OCI-LY3 (cell line): Measurements from ENCODE around the gene MREG.

ENCODE experiments used
- H2AFZ ChIP-seq: fragments of 200-600, 300-600 bp; shearing (Covaris generic); 2 replicates; pipeline ENCODE4 v1.6.0; 2014; ENCODE audit warnings: antibody characterized with exemption, low read depth, low read length
- H3K27ac ChIP-seq: fragments of 200-600, 300-600 bp; sonication (generic); 2 replicates; pipeline ENCODE4 v1.5.1; 2014; ENCODE audit warnings: mild to moderate bottlenecking, low read length, moderate library complexity, mixed read lengths
- H3K27me3 ChIP-seq: fragments of 200-600, 300-600 bp; sonication (generic); 2 replicates; pipeline ENCODE4 v1.6.1; 2014; ENCODE audit warnings: low read depth, low read length, mixed read lengths
- H3K36me3 ChIP-seq: fragments of 200-600, 300-600 bp; sonication (generic); replicated peaks from 2 replicates; pipeline ENCODE3; 2014; ENCODE audit warnings: low read depth, low read length, mixed read lengths
- H3K4me1 ChIP-seq: fragments of 300-600, 200-600 bp; sonication (generic); 2 replicates; pipeline ENCODE4 v1.6.1; 2014; ENCODE audit warnings: low read length, mixed read lengths
- H3K4me2 ChIP-seq: fragments of 200-600, 300-600 bp; sonication (generic); 2 replicates; pipeline ENCODE4 v1.6.1; 2014; ENCODE audit warnings: low read length, mixed read lengths
- H3K4me3 ChIP-seq: fragments of 300-600, 200-600 bp; sonication (generic); 2 replicates; pipeline ENCODE4 v1.5.1; 2014; ENCODE audit warnings: antibody characterized with exemption, mild to moderate bottlenecking, low read length, moderate library complexity
- H3K79me2 ChIP-seq: fragments of 300-600, 200-600 bp; shearing (Covaris generic); 2 replicates; pipeline ENCODE4 v1.6.1; 2014; ENCODE audit warnings: mild to moderate bottlenecking, low read length, mixed read lengths
- H3K9ac ChIP-seq: fragments of 300-600, 200-600 bp; shearing (Covaris generic); 2 replicates; pipeline ENCODE4 v1.6.0; 2014; ENCODE audit warnings: mild to moderate bottlenecking, low read length, moderate library complexity
- H3K9me3 ChIP-seq: fragments of 200-600, 300-600 bp; shearing (Covaris generic); 2 replicates; pipeline ENCODE4 v1.6.1; 2014; ENCODE audit warnings: low read length, mixed read lengths; ENCODE audit not compliant: insufficient read depth
- H4K20me1 ChIP-seq: fragments of 200-600, 300-600 bp; sonication (generic); 2 replicates; pipeline ENCODE4 v1.6.1; 2016; ENCODE audit warnings: low read length, mixed read lengths; ENCODE audit not compliant: insufficient read depth
- EZH2phosphoT487 ChIP-seq: fragments of 200-600 bp; shearing (Covaris generic); IDR thresholded peaks from 2 replicates; pipeline ENCODE4 v1.6.1; 2018; ENCODE audit warnings: antibody characterized with exemption, mixed run types, low read depth
- TF ChIP-seq, protein P1 (sequence below): fragments of 200-600, 300-600 bp; sonication (generic); IDR thresholded peaks from 2 replicates; pipeline ENCODE4 v1.5.1; 2014; ENCODE audit warnings: antibody characterized with exemption, low read length, low read depth

The MREG gene, protein sequence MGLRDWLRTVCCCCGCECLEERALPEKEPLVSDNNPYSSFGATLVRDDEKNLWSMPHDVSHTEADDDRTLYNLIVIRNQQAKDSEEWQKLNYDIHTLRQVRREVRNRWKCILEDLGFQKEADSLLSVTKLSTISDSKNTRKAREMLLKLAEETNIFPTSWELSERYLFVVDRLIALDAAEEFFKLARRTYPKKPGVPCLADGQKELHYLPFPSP

DNA sequence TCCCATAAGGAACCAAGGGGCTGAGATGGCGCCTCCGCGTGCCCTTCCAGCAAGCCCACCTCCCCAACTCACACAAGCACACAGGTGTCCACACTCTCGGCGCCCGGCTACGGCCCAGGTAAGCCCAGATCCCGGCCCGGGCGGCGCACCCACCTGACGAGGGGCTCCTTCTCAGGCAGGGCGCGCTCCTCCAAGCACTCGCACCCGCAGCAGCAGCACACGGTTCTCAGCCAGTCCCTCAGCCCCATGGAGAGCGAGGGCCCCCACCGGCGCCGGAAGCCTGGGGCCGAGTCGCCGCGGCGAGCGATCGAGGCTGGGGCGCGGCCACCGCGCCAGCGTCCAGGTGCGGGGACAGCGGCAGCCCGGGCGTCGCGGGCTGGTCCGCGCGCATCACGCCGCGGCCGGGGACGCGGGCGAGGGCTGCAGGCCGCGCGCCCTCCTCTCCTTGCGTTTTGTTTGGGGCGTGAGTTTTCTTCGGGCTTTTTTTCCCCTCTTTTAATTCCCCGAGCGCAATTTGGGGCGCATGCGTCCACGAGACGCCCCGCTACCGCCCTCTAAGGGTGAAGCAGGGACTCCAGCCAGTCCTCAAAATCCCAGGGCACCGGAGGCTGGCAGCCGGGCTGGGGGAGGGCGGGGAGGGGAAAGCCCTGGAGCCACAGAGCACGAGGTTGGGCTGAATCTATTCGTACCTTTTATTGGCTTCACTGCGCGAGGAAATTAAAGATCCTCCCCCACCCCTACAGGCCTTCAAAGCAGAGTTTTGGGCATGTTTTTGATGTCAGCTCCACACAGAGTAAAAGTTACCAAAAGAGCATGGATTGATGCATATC lies at the start of gene MREG:
Gene MREG, minus strand, starts transcription at position 472 of the 830 bp plus-strand sequence. Its CDS starts 224 bp downstream, at position 248.
- Histone ChIP-seq H3K4me1 (peaks cover 64% of the 10 kb centered on the region), H4K20me1 (peaks cover 18% of the 10 kb centered on the region), H3K27ac (peak within 1 kb of the TSS; percentile 85), H3K79me2 (peaks cover 64% of the 10 kb centered on the region), H3K9ac (peak within 1 kb of the TSS; percentile 97), H3K27me3 (no peaks in the 10 kb centered on the region), H2AFZ (no peak within 1 kb of the TSS), H3K4me3 (peak within 1 kb of the TSS; percentile 98), H3K4me2 (peak within 1 kb of the TSS; percentile 95), H3K36me3 (peaks cover 12% of the 10 kb centered on the region), H3K9me3 (no peaks in the 10 kb centered on the region)
- TF ChIP-seq, protein P1, sequence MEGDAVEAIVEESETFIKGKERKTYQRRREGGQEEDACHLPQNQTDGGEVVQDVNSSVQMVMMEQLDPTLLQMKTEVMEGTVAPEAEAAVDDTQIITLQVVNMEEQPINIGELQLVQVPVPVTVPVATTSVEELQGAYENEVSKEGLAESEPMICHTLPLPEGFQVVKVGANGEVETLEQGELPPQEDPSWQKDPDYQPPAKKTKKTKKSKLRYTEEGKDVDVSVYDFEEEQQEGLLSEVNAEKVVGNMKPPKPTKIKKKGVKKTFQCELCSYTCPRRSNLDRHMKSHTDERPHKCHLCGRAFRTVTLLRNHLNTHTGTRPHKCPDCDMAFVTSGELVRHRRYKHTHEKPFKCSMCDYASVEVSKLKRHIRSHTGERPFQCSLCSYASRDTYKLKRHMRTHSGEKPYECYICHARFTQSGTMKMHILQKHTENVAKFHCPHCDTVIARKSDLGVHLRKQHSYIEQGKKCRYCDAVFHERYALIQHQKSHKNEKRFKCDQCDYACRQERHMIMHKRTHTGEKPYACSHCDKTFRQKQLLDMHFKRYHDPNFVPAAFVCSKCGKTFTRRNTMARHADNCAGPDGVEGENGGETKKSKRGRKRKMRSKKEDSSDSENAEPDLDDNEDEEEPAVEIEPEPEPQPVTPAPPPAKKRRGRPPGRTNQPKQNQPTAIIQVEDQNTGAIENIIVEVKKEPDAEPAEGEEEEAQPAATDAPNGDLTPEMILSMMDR: peak; percentile 43
- no peak for TF ChIP-seq EZH2phosphoT487

DNA sequence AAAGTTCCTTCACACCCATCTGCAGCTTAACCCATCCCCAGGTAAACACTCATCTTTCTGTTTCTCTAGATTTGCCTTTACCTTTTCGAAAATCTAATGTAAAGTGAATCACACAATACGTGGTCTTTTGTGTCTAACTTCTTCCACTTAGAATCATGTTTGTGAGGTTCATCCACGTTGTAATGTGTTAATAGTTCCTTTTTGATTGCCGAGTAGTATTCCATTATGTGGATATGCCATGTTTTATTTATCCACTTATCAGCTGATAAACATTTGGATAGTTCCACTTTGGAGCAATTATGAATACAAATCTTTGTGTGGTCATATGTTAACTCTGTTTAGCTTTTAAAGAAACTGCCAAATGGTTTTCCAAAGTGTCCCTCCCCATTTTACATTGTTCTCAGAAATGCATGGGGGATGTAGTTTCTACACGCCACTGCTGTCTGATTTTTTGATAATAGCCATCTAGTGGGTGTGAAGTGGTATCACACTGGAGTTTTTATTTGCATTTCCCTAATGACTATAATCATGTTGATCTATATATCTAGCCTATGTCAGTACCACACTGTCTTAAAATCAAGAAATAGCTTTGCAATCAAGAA lies 46.0 kb upstream of the MREG start:
- TF ChIP-seq, protein P1: peak; percentile 34
- TF ChIP-seq EZH2phosphoT487: no peak
- Histone ChIP-seq H3K4me3 (no peak overlapping the region), H3K27me3 (no peaks in the 10 kb centered on the region), H3K79me2 (no peaks in the 10 kb centered on the region), H3K27ac (peak overlapping the region; percentile 98), H3K4me1 (peaks cover 39% of the 10 kb centered on the region), H4K20me1 (no peaks in the 10 kb centered on the region), H3K9me3 (no peaks in the 10 kb centered on the region), H2AFZ (no peak overlapping the region), H3K9ac (no peak overlapping the region), H3K4me2 (no peak overlapping the region), H3K36me3 (peaks cover 11% of the 10 kb centered on the region)

DNA sequence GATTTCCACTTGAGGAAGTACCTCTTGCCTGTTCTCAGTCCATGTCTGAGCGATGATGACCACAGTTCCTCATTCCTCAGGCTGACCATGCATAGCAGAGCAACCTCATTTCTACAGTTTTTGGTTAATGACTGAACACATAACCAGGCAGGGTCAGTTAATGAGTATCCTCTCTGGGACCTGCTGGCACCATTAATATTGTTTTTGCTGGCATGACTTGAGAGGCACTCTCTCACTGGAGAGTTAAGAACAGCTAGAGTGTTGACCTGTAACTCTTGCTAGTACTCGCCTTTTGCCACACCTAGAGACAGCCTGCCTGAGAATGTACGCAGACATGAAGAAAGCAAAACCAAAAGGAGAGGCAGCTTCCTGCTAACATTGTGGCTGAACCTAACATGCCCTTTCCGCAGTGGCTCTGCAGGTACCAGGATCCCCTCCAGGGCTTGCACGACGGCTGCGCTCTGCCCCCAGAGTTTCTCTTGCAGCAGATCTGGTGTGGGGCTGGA lies 44.4 kb upstream of the MREG start:
- peak overlapping the region; percentile 92 for H3K4me2 ChIP-seq
- no peaks in the 10 kb centered on the region for H4K20me1 ChIP-seq
- H3K27me3 ChIP-seq: no peaks in the 10 kb centered on the region
- H3K27ac ChIP-seq: peak overlapping the region; percentile 98
- peaks cover 39% of the 10 kb centered on the region for H3K4me1 ChIP-seq
- no peaks in the 10 kb centered on the region for H3K9me3 ChIP-seq
- TF ChIP-seq, protein P1: no peak
- no peak for TF ChIP-seq EZH2phosphoT487
- H3K4me3 ChIP-seq: peak overlapping the region; percentile 69
- peaks cover 9% of the 10 kb centered on the region for H3K36me3 ChIP-seq
- H3K9ac ChIP-seq: peak overlapping the region; percentile 69
- no peak overlapping the region for H2AFZ ChIP-seq
- H3K79me2 ChIP-seq: no peaks in the 10 kb centered on the region

DNA sequence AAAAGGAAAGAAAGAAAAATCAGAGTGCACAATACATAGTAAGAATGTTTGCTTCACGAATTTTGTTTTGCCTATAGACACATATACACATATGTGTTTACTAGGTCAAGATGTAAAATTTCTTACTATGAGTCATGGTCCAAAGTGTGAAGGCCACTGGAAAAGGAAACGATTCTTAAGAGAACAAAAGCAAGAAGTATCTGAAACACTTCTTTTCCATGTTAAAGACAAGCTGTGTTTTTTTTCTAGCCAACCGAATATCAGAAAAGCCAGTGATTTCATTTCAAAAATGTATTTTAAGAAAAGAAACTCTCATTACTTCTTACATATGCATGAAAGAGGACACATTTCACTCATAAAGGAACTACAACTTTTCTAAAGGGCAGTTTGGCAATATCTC lies 43.4 kb upstream of the MREG start:
- H3K79me2 ChIP-seq: no peaks in the 10 kb centered on the region
- no peak for TF ChIP-seq EZH2phosphoT487
- TF ChIP-seq, protein P1: no peak
- H3K9me3 ChIP-seq: no peaks in the 10 kb centered on the region
- H3K36me3 ChIP-seq: peaks cover 9% of the 10 kb centered on the region
- H3K9ac ChIP-seq: peak overlapping the region; percentile 69
- peaks cover 39% of the 10 kb centered on the region for H3K4me1 ChIP-seq
- H3K27me3 ChIP-seq: no peaks in the 10 kb centered on the region
- peak overlapping the region; percentile 69 for H3K4me3 ChIP-seq
- H4K20me1 ChIP-seq: no peaks in the 10 kb centered on the region
- peak overlapping the region; percentile 98 for H3K27ac ChIP-seq
- H3K4me2 ChIP-seq: peak overlapping the region; percentile 92
- H2AFZ ChIP-seq: no peak overlapping the region
